HS-5 (cell line): ENCODE measurements around the gene INTS1.

Source experiments
- DNase-seq: peaks from one replicate; pipeline ENCODE4 v3.0.0-alpha.2; 2012; ENCODE audit warnings: low read depth

The INTS1 gene, protein sequence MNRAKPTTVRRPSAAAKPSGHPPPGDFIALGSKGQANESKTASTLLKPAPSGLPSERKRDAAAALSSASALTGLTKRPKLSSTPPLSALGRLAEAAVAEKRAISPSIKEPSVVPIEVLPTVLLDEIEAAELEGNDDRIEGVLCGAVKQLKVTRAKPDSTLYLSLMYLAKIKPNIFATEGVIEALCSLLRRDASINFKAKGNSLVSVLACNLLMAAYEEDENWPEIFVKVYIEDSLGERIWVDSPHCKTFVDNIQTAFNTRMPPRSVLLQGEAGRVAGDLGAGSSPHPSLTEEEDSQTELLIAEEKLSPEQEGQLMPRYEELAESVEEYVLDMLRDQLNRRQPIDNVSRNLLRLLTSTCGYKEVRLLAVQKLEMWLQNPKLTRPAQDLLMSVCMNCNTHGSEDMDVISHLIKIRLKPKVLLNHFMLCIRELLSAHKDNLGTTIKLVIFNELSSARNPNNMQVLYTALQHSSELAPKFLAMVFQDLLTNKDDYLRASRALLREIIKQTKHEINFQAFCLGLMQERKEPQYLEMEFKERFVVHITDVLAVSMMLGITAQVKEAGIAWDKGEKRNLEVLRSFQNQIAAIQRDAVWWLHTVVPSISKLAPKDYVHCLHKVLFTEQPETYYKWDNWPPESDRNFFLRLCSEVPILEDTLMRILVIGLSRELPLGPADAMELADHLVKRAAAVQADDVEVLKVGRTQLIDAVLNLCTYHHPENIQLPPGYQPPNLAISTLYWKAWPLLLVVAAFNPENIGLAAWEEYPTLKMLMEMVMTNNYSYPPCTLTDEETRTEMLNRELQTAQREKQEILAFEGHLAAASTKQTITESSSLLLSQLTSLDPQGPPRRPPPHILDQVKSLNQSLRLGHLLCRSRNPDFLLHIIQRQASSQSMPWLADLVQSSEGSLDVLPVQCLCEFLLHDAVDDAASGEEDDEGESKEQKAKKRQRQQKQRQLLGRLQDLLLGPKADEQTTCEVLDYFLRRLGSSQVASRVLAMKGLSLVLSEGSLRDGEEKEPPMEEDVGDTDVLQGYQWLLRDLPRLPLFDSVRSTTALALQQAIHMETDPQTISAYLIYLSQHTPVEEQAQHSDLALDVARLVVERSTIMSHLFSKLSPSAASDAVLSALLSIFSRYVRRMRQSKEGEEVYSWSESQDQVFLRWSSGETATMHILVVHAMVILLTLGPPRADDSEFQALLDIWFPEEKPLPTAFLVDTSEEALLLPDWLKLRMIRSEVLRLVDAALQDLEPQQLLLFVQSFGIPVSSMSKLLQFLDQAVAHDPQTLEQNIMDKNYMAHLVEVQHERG (N-terminal part only)

GRCh38 chr7:1503816-1504775 lies at the start of gene INTS1:
INTS1 (minus strand) TSS chr7:1504389; CDS start chr7:1503960, 429 bp downstream.
- peak; percentile 49 for DNase-seq

GRCh38 chr7:1553512-1554210 lies 49.5 kb upstream of the INTS1 start:
- DNase-seq: no peak

GRCh38 chr7:1552200-1552599 lies 48.0 kb upstream of the INTS1 start:
- DNase-seq: no peak

GRCh38 chr7:1550846-1551155 lies 46.6 kb upstream of the INTS1 start:
- no peak for DNase-seq

DNA sequence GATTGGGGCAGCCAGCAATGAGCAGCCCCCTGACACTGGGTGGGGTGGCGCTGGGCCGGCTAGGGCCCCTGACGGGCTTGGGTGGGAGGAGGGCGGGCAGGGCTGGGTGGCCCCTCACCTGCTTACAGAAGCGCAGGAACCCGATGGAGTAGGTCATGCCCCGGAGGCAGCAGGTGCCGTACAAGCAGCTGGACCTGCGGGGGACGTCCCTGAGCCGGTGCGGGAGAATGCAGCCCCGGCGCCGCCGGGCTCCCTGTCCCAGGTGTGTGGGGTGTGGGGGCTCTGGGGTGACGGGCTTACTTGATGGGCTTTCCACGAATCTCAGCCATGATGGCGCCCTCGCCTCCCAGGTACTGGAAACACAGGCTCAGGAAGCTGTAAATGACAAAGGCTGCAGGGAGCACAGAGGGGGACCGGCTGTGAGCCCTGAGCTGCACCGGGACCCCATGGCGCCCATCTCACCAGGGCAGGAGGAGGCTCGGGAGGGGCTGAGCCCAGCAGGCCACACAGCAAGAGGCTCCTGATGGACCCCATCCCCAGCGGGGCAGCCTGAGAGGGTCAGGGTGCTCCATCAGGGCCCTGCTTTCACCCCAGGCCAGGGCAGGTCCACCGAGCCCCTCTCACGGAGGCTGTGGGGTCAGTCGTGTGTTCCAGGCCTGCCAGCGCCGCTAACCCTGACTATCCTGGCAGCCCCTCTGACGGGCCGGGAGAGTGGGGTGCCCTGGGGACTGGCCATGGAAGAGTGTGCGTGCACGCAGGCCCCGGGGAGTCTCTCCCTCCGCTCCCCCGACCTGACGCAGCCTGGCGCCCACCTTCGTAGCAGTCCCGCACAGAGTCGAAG lies 46.0 kb upstream of the INTS1 start:
- no peak for DNase-seq

DNA sequence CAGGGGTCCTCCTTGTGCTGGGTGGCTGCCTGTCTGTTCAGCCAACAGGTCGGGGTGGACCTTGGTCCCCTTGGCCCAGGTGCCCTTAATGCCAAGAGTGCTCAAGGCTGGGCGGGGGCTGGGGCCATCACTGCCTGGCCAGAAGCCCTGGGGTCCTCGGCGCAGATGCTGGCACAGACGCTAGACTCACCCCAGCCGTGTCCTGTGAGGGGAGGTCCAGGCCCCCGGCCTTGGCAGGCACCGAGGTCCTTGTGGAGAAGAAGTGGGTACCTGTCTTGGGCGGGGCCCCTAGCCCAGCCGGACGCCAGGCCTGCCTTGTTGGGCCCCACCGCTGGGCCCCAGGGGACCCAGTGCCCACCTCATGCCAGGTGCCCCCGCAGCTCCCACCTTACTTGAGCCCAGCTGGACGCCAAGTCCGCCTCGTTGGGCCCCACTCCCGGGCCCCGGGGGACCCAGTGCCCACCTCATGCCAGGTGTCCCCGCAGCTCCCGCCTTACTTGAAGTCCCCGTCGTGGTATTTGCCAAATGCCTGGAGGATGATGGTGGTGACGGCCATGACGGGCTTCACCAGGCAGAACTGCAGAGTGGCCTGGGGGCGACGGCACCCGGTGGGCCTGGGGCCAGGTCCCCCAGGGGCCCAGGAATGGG lies 45.3 kb upstream of the INTS1 start:
- no peak for DNase-seq

GRCh38 chr7:1548944-1549343 lies 44.8 kb upstream of the INTS1 start:
- no peak for DNase-seq

GRCh38 chr7:1548438-1548831 lies 44.2 kb upstream of the INTS1 start:
- no peak for DNase-seq

DNA sequence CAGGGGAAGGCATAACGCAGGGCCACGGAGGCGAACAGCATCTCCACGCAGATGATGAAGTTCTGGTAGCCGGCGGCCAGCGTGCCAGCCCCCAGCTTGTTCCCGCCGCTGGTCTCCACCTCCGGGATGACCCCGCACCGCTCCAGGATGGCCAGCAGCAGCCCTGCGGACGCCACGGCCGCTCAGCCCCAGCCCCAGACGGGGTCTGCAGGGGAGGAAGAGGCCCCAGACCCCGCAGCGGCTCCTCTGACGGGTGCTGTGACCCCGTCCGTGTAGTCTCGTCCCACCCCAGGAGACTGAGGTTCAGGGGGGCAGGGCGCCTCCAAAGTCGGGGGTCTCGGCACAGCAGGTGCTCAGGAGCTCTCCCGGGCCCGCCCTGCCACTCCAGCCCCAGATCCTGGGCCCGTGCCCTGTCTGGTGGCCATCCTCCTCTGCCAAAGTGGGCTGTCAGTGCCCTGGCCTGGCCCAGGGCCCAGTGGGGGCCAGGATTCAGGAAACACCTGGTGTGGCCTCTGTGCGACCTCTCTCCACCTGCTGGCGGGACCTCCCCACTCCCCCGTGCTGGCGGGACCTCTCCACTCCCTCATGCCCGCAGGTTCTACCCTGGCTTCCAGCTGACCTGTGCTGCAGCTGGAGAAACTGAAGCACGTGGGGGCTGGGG lies 43.7 kb upstream of the INTS1 start:
- no peak for DNase-seq

- DNase-seq: no peak
These were observed 43.0 kb upstream of the INTS1 start for GRCh38 chr7:1546909-1547776.

- no peak for DNase-seq
These were observed 42.2 kb upstream of the INTS1 start for GRCh38 chr7:1546274-1546908.

DNA sequence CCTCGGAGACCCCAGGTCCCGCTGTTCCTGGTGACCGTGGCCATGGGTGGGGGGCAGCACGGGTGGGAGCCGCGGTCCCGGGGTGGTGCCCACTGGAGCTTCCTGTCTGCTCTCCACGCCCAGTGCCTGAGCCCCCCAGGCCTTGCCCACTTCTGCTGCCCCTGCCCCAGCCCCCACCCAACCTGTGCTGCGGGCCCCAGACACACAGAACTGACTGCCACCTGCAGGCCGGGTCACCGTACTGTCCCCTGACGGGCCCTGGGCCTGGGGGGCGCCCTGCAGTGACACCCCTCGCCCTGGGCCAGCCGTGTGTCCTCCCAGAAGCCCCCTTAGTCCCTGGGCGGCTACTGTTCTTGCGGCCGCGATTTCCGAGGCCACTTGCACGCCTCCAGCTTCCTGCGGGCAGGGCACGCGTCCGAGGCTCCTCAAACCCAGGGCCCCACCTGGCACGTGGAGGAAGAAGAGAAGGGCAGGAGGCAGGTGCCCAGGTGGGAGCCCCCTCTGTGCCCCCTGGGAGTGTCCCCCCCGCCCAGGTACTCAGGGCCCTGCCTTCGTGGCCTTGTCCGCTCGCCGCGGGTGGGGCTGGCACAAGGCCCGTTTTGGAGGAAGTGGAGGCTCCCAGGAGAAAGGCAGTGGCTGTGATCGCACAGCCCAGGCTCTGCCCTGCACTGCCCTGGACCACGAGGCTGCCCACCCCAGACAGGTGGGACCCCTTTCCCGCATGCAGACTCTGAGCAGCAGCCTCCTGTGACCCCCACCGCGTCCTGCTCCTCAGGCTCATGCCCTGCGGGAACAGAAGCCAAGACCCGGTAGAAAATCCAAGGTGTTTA lies 41.4 kb upstream of the INTS1 start:
- no peak for DNase-seq

GRCh38 chr7:1544896-1545416 lies 40.8 kb upstream of the INTS1 start:
- no peak for DNase-seq

GRCh38 chr7:1544178-1544895 lies 40.1 kb upstream of the INTS1 start:
- no peak for DNase-seq

DNA sequence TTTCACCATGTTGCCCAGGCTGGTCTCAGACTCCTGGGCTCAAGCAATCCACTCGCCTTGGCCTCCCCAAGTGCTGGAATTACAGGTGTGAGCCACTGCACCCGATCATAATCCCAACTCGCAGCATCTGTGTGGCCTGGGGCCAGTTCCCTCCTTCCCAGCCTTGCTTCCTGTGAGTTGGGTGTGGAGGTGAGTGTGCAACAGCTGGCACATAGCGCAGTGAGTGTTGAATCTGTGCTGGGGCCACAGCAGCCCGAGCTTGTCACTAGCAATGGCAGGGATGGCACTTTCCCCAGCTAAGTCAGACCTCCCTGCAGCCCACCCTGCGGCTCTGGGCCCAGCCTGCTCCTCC lies 39.6 kb upstream of the INTS1 start:
- no peak for DNase-seq
